K562 (cell line): ENCODE measurements around the gene FAM50A. TPM values are rescaled to one million over a fixed set of nuclear protein-coding genes. Genes with fewer than 3 reads are reported as not detected.

Experiments
- GATA2 ChIP-seq: sonication (generic); formaldehyde crosslinking; IDR thresholded peaks from 2 replicates; pipeline ENCODE4 v1.4.0; 2020; ENCODE audit warnings: mild to moderate bottlenecking, missing genetic modification reagents
- JUND ChIP-seq, 2 experiments: IDR thresholded peaks; 2 replicates in 1 of 2; 3 replicates in 1 of 2; pipeline ENCODE4 v1.6.1; 2011; ENCODE audit warnings: borderline replicate concordance in 2 of 2, low read depth in 2 of 2, low read length in 2 of 2, improper control_type of control experiment in 1 of 2, missing biosample characterization in 1 of 2, missing genetic modification characterization in 1 of 2, missing genetic modification reagents in 1 of 2
- PKNOX1 ChIP-seq: fragments of 450-650 bp; IDR thresholded peaks from 2 replicates; pipeline ENCODE4 v1.6.1; 2016
- RERE ChIP-seq: sonication (generic); formaldehyde crosslinking; IDR thresholded peaks from 2 replicates; pipeline ENCODE4 v1.8.0; 2023; ENCODE audit warnings: missing genetic modification reagents, mild to moderate bottlenecking, borderline replicate concordance
- SOX6 ChIP-seq: fragments of 450-650 bp; IDR thresholded peaks from 2 replicates; pipeline ENCODE4 v1.6.1; 2014; ENCODE audit warnings: mild to moderate bottlenecking
- THAP7 ChIP-seq: fragments of 250-450 bp; sonication (Bioruptor Pico); IDR thresholded peaks from 2 replicates; pipeline ENCODE4 v1.5.0; 2021
- polyA plus RNA-seq, 8 experiments: library from polyadenylated mRNA; depleted of rRNA in 4 of 8; stranded (reverse) in 5 of 8; unstranded in 3 of 8; fragments of >200 nt; fragmentation: Nextera tagmentation in 2 of 8; fragmentation: Illumina TruSeq in 1 of 8; extraction: Ambion mirVana in 2 of 8; extraction: Trizol in 1 of 8; gene quantifications; 2 replicates each; pipeline versions ENCODE4 v1.2.1 to v1.2.3, GENCODE V29; 2011 to 2014; ENCODE audit warnings: inconsistent platforms in 1 of 8, missing spikeins in 1 of 8
- total RNA-seq, 7 experiments: library from RNA; depleted of rRNA in 6 of 7; stranded (reverse); fragments of >200 nt in 6 of 7; fragmentation: Illumina TruSeq in 2 of 7; extraction: Trizol in 2 of 7; gene quantifications; 2 replicates each; pipeline versions ENCODE4 v1.2.1 to v1.2.3, GENCODE V29; 2011 to 2021; ENCODE audit warnings: low replicate concordance in 1 of 7

Gene FAM50A
- total and polyA plus RNA-seq, 9 of the 15 experiments (the other 6 are each of a cell fraction or from before 2014, with no cell fraction given): 4.4 to 114 (median 67.3) TPM

GRCh38 chrX:154430479-154430878 is 13.5 kb upstream of the FAM50A start (continued):
- TF ChIP-seq PKNOX1 (peak; percentile 50; the same call in 1 of the 2 replicates), JUND (IDR thresholded peaks at IDR 0.05; ENCODE audit: borderline replicate concordance, low read depth, low read length) (peak; percentile 7; the same call in 1 of the 2 replicates), JUND (tag; IDR thresholded peaks at IDR 0.05; ENCODE audit: borderline replicate concordance, low read depth, low read length) (no peak), GATA2 (CRISPR knock-in tag) (0 out of 2 replicates have a peak, but pooled peaks have one; percentile 9), RERE (CRISPR knock-in tag) (no peak), SOX6 (no peak), THAP7 (CRISPR knock-in tag) (no peak)
